ENCODE measurements around the gene EDC4. TPM values are rescaled to one million over a fixed set of nuclear protein-coding genes. Genes with fewer than 3 reads are reported as not detected.

The EDC4 gene
- total RNA-seq, 1 experiment from 2014 or later = 46.6 TPM

DNA sequence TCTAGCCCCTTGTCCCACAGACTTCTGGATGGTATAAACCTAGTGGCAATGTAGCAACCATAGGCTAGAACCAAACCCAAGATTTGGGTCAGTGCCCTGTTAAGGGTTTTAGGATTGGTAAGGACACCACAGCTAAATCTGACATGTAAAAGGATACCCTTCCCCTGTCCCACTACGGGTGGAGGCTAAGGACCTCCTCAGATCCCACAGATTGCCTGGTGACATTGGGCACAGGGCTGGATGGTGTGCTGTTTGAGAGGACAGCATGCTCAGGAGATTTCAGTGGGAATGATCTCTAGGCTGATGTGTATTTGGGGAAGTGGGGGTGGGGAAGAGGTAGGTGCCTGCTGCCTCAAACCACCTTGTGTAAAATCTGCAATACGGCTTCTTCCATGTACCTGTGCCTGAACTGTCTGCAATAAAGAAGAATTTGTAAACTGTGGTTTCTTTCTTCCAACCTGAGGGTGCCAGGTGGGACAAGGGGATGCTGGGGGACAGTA is 671 bp upstream of the EDC4 start:
- no peak for DNase-seq (ENCODE audit: low read depth)
- in situ Hi-C loops (cut with HindIII; ENCODE audit: low pct_unique_long_range_greater_than_20kb, low sequenced_read_pairs) = no loop called here

- DNase-seq (ENCODE audit: low read depth) = no peak
- in situ Hi-C loops (cut with HindIII; ENCODE audit: low pct_unique_long_range_greater_than_20kb, low sequenced_read_pairs) = no loop called here
These were observed 851 bp downstream of the EDC4 start for GRCh38 chr16:67873435-67874370.

DNA sequence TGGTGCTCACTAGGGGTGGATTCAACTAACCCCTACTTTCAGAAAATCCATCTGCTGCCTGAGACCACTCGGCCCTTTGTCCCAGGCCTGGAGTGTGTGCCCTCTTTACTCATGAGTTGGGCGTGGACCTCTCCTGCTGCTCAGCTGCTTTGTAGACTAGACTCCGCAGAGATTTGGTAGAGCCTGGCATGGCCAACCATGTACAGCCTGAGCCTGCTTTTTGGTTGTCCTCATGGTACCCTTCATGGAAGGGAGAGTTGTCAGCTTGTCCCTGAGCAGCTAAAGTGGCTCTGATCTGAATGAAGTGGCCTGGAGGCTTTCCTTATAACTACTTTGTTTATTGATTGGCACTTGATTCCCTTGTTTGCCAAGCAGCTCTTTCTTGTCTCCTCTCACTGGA is 1.5 kb downstream of the EDC4 start:
- in situ Hi-C loops (cut with HindIII; ENCODE audit: low pct_unique_long_range_greater_than_20kb, low sequenced_read_pairs) = no loop called here
- no peak for DNase-seq (ENCODE audit: low read depth)

GRCh38 chr16:67877064-67877463 is 4.2 kb downstream of the EDC4 start:
- in situ Hi-C loops (cut with HindIII; ENCODE audit: low pct_unique_long_range_greater_than_20kb, low sequenced_read_pairs) = loop anchor here (25.0 kb wide), 1 partner anchor 185 kb away; no protein-coding TSS in a partner anchor
- no peak for DNase-seq (ENCODE audit: low read depth)

DNA sequence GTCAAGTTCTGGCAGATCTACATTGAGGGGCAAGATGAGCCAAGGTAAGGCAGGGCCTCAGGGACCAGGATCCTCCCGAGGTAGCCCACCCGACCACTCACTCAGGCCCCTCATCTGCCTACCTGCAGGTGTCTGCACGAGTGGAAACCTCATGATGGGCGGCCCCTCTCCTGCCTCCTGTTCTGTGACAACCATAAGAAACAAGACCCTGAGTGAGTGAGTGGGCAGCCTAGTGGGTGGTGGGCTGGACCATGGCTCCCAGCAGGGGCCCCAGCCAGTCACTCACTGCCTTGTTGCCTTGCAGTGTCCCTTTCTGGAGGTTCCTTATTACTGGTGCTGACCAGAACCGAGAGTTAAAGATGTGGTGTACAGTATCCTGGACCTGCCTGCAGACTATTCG is 5.4 kb downstream of the EDC4 start:
- no peak for DNase-seq (ENCODE audit: low read depth)
- in situ Hi-C loops (cut with HindIII; ENCODE audit: low pct_unique_long_range_greater_than_20kb, low sequenced_read_pairs) = loop anchor here (25.0 kb wide), 1 partner anchor 184 kb away; no protein-coding TSS in a partner anchor

- in situ Hi-C loops (cut with HindIII; ENCODE audit: low pct_unique_long_range_greater_than_20kb, low sequenced_read_pairs) = loop anchor here (25.0 kb wide), 1 partner anchor 183 kb away; no protein-coding TSS in a partner anchor
- no peak for DNase-seq (ENCODE audit: low read depth)
These were observed 6.0 kb downstream of the EDC4 start for GRCh38 chr16:67878846-67879245.

- DNase-seq (ENCODE audit: low read depth) = no peak
- in situ Hi-C loops (cut with HindIII; ENCODE audit: low pct_unique_long_range_greater_than_20kb, low sequenced_read_pairs) = loop anchor here (25.0 kb wide), 1 partner anchor 183 kb away; no protein-coding TSS in a partner anchor
These were observed 6.6 kb downstream of the EDC4 start for GRCh38 chr16:67879462-67879861.

GRCh38 chr16:67879936-67880335 is 7.1 kb downstream of the EDC4 start:
- DNase-seq (ENCODE audit: low read depth) = no peak
- in situ Hi-C loops (cut with HindIII; ENCODE audit: low pct_unique_long_range_greater_than_20kb, low sequenced_read_pairs) = loop anchor here (25.0 kb wide), 1 partner anchor 182 kb away; no protein-coding TSS in a partner anchor

DNA sequence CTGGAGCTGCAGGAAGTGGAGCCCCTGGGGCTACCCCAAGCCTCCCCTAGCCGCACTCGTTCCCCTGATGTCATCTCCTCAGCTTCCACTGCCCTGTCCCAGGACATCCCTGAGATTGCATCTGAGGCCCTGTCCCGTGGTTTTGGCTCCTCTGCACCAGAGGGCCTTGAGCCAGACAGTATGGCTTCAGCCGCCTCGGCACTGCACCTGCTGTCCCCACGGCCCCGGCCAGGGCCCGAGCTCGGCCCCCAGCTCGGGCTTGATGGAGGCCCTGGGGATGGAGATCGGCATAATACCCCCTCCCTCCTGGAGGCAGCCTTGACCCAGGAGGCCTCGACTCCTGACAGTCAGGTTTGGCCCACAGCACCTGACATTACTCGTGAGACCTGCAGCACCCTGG is 7.7 kb downstream of the EDC4 start:
- DNase-seq (ENCODE audit: low read depth) = no peak
- in situ Hi-C loops (cut with HindIII; ENCODE audit: low pct_unique_long_range_greater_than_20kb, low sequenced_read_pairs) = loop anchor here (25.0 kb wide), 1 partner anchor 182 kb away; no protein-coding TSS in a partner anchor

GRCh38 chr16:67881621-67882161 is 8.8 kb downstream of the EDC4 start:
- in situ Hi-C loops (cut with HindIII; ENCODE audit: low pct_unique_long_range_greater_than_20kb, low sequenced_read_pairs) = loop anchor here (25.0 kb wide), 1 partner anchor 181 kb away; no protein-coding TSS in a partner anchor
- DNase-seq (ENCODE audit: low read depth) = no peak

DNA sequence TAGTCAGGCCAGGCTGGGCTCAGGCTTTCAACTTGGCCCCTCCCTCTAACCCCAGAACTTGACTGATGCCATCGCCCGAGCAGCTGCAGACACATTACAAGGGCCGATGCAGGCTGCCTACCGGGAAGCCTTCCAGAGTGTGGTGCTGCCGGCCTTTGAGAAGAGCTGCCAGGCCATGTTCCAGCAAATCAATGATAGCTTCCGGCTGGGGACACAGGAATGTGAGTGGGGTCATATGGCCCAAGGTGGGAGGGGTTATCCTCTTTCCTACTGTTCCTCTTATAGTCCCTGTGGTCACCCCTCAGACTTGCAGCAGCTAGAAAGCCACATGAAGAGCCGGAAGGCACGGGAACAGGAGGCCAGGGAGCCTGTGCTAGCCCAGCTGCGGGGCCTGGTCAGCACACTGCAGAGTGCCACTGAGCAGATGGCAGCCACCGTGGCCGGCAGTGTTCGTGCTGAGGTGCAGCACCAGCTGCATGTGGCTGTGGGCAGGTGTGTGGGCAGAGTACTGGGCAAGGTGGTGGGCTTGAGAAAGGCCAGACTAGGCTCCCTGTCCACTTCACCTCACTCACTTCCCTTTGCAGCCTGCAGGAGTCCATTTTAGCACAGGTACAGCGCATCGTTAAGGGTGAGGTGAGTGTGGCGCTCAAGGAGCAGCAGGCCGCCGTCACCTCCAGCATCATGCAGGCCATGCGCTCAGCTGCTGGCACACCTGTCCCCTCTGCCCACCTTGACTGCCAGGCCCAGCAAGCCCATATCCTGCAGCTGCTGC is 9.7 kb downstream of the EDC4 start:
- no peak for DNase-seq (ENCODE audit: low read depth)
- in situ Hi-C loops (cut with HindIII; ENCODE audit: low pct_unique_long_range_greater_than_20kb, low sequenced_read_pairs) = loop anchor here (25.0 kb wide), 1 partner anchor 180 kb away; no protein-coding TSS in a partner anchor

DNA sequence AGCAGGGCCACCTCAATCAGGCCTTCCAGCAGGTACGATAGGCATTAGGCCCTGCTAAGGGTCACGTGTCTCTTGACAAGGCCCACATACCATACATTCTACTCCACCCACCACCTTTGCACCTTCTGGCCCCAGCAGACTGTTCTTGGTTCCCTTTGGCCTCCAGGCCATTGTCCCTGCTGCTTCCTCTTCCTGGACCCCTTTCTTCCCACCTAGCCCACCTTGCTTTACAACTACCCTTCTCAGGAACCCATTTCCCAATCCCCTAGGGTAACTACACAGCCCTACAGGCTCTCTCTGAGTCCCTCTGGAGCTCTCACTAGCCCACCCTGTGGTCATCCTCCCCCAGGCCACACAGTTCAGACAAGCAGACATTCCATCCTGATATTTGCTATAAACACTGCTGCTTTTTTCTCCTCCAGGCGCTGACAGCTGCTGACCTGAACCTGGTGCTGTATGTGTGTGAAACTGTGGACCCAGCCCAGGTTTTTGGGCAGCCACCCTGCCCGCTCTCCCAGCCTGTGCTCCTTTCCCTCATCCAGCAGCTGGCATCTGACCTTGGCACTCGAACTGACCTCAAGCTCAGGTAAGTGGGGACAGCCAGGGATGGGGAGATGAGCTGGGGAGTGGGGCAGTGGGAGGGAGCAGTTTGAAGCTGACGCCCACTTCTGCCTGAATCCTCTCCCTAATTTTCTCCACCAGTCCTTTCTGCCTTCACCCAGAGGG is 10.5 kb downstream of the EDC4 start:
- DNase-seq (ENCODE audit: low read depth) = no peak
- in situ Hi-C loops (cut with HindIII; ENCODE audit: low pct_unique_long_range_greater_than_20kb, low sequenced_read_pairs) = loop anchor here (25.0 kb wide), 1 partner anchor 179 kb away; no protein-coding TSS in a partner anchor

GRCh38 chr16:67883872-67884261 is 11.0 kb downstream of the EDC4 start:
- DNase-seq (ENCODE audit: low read depth) = peak; percentile 47
- in situ Hi-C loops (cut with HindIII; ENCODE audit: low pct_unique_long_range_greater_than_20kb, low sequenced_read_pairs) = loop anchor here (25.0 kb wide), 1 partner anchor 178 kb away; no protein-coding TSS in a partner anchor

GRCh38 chr16:67884684-67885083 is 11.8 kb downstream of the EDC4 start, which contains the start of gene NRN1L:
Gene NRN1L (plus strand): TSS chr16:67884885. CDS start chr16:67884904, 19 bp downstream.
- DNase-seq (ENCODE audit: low read depth) = peak; percentile 85
- in situ Hi-C loops (cut with HindIII; ENCODE audit: low pct_unique_long_range_greater_than_20kb, low sequenced_read_pairs) = loop anchor here (25.0 kb wide), 1 partner anchor 178 kb away; no protein-coding TSS in a partner anchor

- in situ Hi-C loops (cut with HindIII; ENCODE audit: low pct_unique_long_range_greater_than_20kb, low sequenced_read_pairs) = loop anchor here (25.0 kb wide), 1 partner anchor 177 kb away; no protein-coding TSS in a partner anchor
- no peak for DNase-seq (ENCODE audit: low read depth)
These were observed 12.7 kb downstream of the EDC4 start for GRCh38 chr16:67885545-67885944.

- in situ Hi-C loops (cut with HindIII; ENCODE audit: low pct_unique_long_range_greater_than_20kb, low sequenced_read_pairs) = loop anchor here (25.0 kb wide), 1 partner anchor 176 kb away; no protein-coding TSS in a partner anchor
- DNase-seq (ENCODE audit: low read depth) = no peak
These were observed 13.1 kb downstream of the EDC4 start for GRCh38 chr16:67885976-67886375.

DNA sequence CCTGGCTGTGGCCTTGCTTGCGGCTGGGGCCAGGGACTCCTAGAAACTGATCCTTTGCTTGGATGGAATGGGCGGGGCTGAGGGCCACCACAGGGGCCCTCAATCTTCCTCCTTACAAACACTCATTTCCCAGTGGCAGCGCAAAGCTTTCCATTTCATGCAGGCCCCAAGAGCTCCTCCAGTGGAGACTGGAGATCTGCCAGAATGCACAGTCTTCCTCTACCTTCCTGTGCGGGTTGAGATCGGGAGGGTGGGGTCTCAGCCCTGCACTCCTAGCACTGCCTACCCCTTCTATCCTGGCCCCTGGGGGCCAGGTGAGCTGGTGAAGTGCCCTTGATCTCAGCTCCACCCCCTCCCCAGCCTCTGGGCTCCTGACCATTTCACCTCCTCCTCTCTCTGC is 13.5 kb downstream of the EDC4 start:
- no peak for DNase-seq (ENCODE audit: low read depth)
- in situ Hi-C loops (cut with HindIII; ENCODE audit: low pct_unique_long_range_greater_than_20kb, low sequenced_read_pairs) = loop anchor here (25.0 kb wide), 1 partner anchor 176 kb away; no protein-coding TSS in a partner anchor

Measured in Caki2 (cell line).